Measurements from ENCODE around the gene LRRC47.

Gene LRRC47

DNA sequence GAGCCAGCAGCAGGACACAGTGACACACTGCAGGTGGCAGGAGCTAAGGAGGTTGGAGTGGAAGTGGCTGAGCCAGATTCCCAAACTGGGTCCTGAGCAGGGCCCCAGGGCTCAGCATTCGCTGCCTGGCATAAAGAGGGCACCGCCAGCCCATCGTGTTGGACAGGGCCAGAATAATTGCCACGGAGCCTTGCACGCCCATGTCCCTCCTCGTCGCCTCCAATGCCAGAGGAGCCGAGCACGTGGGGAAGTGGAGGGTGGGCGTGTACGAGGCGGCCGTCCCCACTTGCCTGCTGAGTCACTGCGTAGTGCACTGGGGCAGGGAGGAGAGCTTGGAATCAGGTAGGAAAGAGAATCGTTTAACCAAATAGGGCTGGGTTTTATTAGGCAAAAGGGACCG lies 26.1 kb upstream of the LRRC47 start:
- no peak for DNase-seq (ENCODE audit: low read depth)
- TF ChIP-seq, protein P1, sequence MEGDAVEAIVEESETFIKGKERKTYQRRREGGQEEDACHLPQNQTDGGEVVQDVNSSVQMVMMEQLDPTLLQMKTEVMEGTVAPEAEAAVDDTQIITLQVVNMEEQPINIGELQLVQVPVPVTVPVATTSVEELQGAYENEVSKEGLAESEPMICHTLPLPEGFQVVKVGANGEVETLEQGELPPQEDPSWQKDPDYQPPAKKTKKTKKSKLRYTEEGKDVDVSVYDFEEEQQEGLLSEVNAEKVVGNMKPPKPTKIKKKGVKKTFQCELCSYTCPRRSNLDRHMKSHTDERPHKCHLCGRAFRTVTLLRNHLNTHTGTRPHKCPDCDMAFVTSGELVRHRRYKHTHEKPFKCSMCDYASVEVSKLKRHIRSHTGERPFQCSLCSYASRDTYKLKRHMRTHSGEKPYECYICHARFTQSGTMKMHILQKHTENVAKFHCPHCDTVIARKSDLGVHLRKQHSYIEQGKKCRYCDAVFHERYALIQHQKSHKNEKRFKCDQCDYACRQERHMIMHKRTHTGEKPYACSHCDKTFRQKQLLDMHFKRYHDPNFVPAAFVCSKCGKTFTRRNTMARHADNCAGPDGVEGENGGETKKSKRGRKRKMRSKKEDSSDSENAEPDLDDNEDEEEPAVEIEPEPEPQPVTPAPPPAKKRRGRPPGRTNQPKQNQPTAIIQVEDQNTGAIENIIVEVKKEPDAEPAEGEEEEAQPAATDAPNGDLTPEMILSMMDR (IDR thresholded peaks at IDR 0.05; ENCODE audit: insufficient read depth, low read depth, low read length, missing control alignments): no peak
- H3K4me3 ChIP-seq (ENCODE audit: low read depth, low read length): no peak overlapping the region

DNA sequence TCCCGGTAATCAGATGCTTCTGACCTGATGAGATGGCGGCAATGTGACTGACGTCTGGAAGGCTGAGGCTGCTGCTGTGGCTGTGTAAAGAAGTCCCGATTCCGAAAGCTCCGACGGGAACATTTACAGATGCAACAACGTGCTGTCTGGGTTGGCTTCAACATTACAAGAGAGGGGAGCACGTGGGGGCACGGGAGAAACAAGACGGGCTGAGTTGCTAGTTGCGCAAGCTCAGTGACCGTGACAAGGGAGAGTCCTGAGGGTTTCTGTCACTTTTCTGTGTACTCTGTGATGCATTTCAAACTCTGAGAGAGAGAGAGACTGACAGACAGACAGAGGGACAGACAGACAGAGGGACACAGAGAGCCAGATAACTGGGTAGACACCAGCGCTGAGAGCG lies 25.6 kb upstream of the LRRC47 start:
- no peak overlapping the region for H3K4me3 ChIP-seq (ENCODE audit: low read depth, low read length)
- TF ChIP-seq, protein P1 (IDR thresholded peaks at IDR 0.05; ENCODE audit: insufficient read depth, low read depth, low read length, missing control alignments): no peak
- DNase-seq (ENCODE audit: low read depth): no peak

DNA sequence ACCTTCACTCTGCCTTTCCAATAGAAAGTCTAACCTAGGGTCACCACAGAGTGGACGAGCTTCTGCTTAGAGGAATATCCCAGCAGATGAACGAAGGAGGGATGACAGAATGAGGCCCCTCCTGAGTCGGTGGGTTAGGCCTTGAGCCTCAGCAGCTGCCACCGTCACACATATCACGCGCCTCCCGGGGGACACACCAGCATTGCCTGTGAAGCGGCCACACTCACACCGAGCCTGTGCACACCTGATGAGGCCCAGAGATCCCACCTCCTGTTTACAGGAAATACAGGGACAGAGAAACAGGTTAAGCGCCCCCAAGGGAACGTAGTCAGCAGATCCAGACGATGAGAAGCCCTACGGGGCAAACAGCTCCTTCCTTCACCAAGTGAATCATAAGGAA lies 25.1 kb upstream of the LRRC47 start:
- DNase-seq (ENCODE audit: low read depth): no peak

DNA sequence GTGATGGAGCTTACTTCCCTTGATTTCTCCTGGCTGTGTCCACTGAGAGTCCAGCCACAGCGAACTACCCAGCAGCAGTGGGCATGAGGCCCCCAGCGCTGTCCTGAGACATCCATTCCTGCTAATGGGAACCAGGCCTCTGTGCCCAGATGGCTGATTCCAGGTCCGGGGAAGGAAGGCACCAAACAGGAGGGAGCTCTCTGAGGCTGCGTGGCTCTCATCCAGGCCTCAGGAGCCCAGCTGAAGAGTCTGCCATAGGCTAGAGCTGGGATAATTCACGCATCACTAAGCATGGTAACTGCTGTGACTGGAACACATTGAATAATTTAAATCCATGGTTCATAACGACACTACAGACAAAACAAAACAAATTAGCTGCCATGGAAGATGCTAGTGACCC lies 24.7 kb upstream of the LRRC47 start:
- DNase-seq (ENCODE audit: low read depth): no peak
- no peak overlapping the region for H3K4me3 ChIP-seq (ENCODE audit: low read depth, low read length)
- TF ChIP-seq, protein P1 (IDR thresholded peaks at IDR 0.05; ENCODE audit: insufficient read depth, low read depth, low read length, missing control alignments): no peak

More for the DNA sequence above, 25.1 kb upstream of the LRRC47 start:
- no peak overlapping the region for H3K4me3 ChIP-seq (ENCODE audit: low read depth, low read length)
- TF ChIP-seq, protein P1 (IDR thresholded peaks at IDR 0.05; ENCODE audit: insufficient read depth, low read depth, low read length, missing control alignments): no peak

DNA sequence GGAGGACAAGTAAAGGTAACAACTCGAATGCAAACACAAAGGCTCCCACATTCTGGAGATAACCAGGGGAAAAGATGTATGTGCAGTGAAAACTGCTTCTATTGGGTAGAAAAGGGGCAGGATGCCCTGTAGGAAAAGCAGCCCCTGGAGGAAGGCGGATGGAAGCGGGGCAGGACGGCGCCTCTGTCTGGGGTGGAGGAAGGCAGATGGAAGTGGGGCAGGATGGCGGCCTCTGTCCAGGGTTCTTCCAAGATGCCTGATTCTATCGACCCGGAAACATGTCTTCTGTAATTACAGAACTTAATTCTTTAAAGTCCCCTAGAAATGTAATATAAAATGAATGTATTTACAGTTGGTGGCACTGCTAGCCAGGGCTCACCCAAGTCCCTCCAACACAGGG lies 24.0 kb upstream of the LRRC47 start:
- TF ChIP-seq, protein P1 (IDR thresholded peaks at IDR 0.05; ENCODE audit: insufficient read depth, low read depth, low read length, missing control alignments): no peak
- DNase-seq (ENCODE audit: low read depth): no peak

DNA sequence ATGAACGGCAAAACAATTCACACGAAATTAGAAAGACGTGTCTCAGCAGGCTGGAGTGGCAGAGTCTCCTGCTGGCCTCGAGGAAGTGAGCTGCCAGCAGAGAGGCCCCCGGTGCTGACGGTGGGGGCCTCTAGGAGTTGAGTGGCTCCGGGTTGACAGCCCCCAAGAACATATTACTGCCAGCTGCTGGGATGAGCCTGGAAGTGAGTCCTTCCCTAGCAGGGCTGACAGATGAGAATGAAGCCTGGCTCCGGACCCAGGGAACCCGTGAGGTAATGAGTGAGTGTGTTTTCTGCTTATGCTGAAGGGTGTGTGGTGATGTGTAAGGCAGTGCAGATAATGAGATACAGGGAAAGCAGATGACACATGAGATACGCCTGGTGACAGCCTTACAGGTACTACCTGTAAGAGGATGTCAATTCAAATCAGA lies 23.5 kb upstream of the LRRC47 start:
- DNase-seq (ENCODE audit: low read depth): no peak
- no peak overlapping the region for H3K4me3 ChIP-seq (ENCODE audit: low read depth, low read length)

More for the DNA sequence above, 24.0 kb upstream of the LRRC47 start:
- no peak overlapping the region for H3K4me3 ChIP-seq (ENCODE audit: low read depth, low read length)

More for the DNA sequence above, 23.5 kb upstream of the LRRC47 start:
- TF ChIP-seq, protein P1 (IDR thresholded peaks at IDR 0.05; ENCODE audit: insufficient read depth, low read depth, low read length, missing control alignments): no peak
